OCI-LY1 (cell line): ENCODE results near the gene SLC22A23.

Source experiments
- H2AFZ ChIP-seq: fragments of 200-600 bp; sonication (generic), shearing (Covaris generic); 2 replicates; pipeline ENCODE4 v1.6.0; 2014; ENCODE audit warnings: antibody characterized with exemption, mild to moderate bottlenecking, low read length
- H3F3A ChIP-seq: fragments of 200-600 bp; sonication (generic), shearing (Covaris generic); 2 replicates; pipeline ENCODE4 v1.6.0; 2014; ENCODE audit warnings: mild to moderate bottlenecking, antibody characterized with exemption, low read length, moderate library complexity; ENCODE audit not compliant: insufficient read depth
- H3K27ac ChIP-seq: fragments of 200-600 bp; sonication (generic); 2 replicates; pipeline ENCODE4 v1.5.1; 2014; ENCODE audit warnings: low read length, mixed run types, mild to moderate bottlenecking, low read depth; ENCODE audit not compliant: poor library complexity, severe bottlenecking
- H3K27me3 ChIP-seq: fragments of 200-600 bp; sonication (generic); 2 replicates; pipeline ENCODE4 v1.6.0; 2014; ENCODE audit warnings: antibody characterized with exemption, mild to moderate bottlenecking, low read length, moderate library complexity; ENCODE audit not compliant: insufficient read depth
- H3K36me3 ChIP-seq: fragments of 200-600 bp; sonication (generic); 2 replicates; pipeline ENCODE4 v1.6.1; 2014; ENCODE audit warnings: mild to moderate bottlenecking, antibody characterized with exemption, low read length, moderate library complexity, mixed read lengths; ENCODE audit not compliant: insufficient read depth
- H3K4me1 ChIP-seq: fragments of 200-600 bp; sonication (generic); 2 replicates; pipeline ENCODE4 v1.5.1; 2014; ENCODE audit warnings: mild to moderate bottlenecking, low read length, moderate library complexity; ENCODE audit not compliant: insufficient read depth, severe bottlenecking
- H3K4me2 ChIP-seq: fragments of 200-600 bp; sonication (generic), shearing (Covaris generic); 2 replicates; pipeline ENCODE4 v1.6.1; 2014; ENCODE audit warnings: low read length
- H3K4me3 ChIP-seq: fragments of 200-600 bp; sonication (generic); 2 replicates; pipeline ENCODE4 v1.5.1; 2014; ENCODE audit warnings: low read length, low read depth, mild to moderate bottlenecking, mixed read lengths; ENCODE audit not compliant: poor library complexity, severe bottlenecking
- H3K79me2 ChIP-seq: fragments of 200-600 bp; shearing (Covaris generic); 2 replicates; pipeline ENCODE4 v1.6.1; 2016; ENCODE audit warnings: mixed run types, low read length, mixed read lengths; ENCODE audit not compliant: insufficient read depth
- H3K9ac ChIP-seq: fragments of 200-600 bp; sonication (generic), shearing (Covaris generic); 2 replicates; pipeline ENCODE4 v1.6.1; 2014; ENCODE audit warnings: mild to moderate bottlenecking, low read length, mixed read lengths
- H3K9me2 ChIP-seq: fragments of 200-600 bp; sonication (generic), shearing (Covaris generic); 2 replicates; pipeline ENCODE4 v1.6.1; 2014; ENCODE audit warnings: low read depth, mild to moderate bottlenecking, low read length, mixed read lengths
- H3K9me3 ChIP-seq: fragments of 200-600 bp; shearing (Covaris generic); 2 replicates; pipeline ENCODE4 v1.6.1; 2014; ENCODE audit warnings: low read length, mixed read lengths
- H4K20me1 ChIP-seq: fragments of 200-600 bp; sonication (generic), shearing (Covaris generic); 2 replicates; pipeline ENCODE4 v1.6.0; 2016; ENCODE audit warnings: mild to moderate bottlenecking, low read length; ENCODE audit not compliant: insufficient read depth
- CTCF ChIP-seq: fragments of 200-600 bp; sonication (generic), shearing (Covaris generic); IDR thresholded peaks from 2 replicates; pipeline ENCODE4 v1.5.1; 2017; ENCODE audit warnings: mild to moderate bottlenecking, antibody characterized with exemption, low read length, moderate library complexity, mixed read lengths
- EZH2 ChIP-seq: fragments of 200-600 bp; sonication (generic), shearing (Covaris generic); IDR thresholded peaks from 2 replicates; pipeline ENCODE4 v1.8.0; 2017; ENCODE audit warnings: borderline replicate concordance, mixed run types, mild to moderate bottlenecking, antibody characterized with exemption, low read length, moderate library complexity, mixed read lengths

SLC22A23 gene

DNA sequence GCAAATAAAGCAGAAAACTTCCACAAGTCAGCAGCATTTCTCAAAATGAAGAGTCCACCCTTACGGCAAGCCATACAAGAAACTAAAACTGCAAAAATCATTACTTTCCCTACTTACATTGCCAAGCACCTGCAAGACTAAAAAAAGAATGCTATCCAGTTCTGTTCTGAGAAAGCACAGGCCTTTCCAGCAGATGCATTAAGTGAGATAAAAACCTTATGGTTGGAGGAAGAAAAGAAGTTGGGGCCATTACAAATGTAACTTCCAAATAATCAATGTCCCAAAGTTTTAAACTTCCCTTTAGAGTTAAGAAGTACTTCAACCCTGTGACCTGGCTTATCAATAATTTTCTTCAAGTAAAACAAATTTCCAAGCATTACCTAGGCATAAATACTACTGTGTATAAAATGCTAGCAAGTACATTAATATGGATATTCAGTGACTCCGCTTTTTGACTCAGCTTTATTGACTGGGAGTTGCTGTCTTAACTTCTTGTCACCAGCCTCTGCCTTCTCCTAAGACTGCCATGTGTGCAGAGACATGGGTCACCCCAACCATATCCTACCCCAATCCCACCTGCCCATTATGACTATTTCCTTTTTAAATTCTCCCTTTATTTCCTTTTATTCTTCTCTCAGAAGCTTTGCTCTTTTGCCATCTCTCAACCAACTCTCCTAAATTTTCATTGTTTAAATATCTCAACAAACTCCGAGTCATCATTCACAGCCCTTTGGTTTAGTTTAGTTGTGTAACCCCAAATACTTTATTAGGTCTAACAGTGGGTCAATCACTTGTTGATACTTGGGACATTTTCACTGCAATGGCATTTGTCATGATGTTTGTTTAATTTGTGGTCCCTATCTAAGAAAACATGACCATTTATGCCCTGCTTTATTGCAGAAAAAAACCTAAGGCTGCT, 49.7 kb downstream of the SLC22A23 start:
- TF ChIP-seq CTCF = no peak
- TF ChIP-seq EZH2 = no peak
- H4K20me1 ChIP-seq = no peaks in the 10 kb centered on the region
- no peak overlapping the region for H2AFZ ChIP-seq
- H3K4me3 ChIP-seq = no peak overlapping the region
- H3K9me2 ChIP-seq = no peaks in the 10 kb centered on the region
- no peaks in the 10 kb centered on the region for H3K36me3 ChIP-seq
- H3F3A ChIP-seq = no peaks in the 10 kb centered on the region
- H3K4me2 ChIP-seq = no peak overlapping the region
- H3K27ac ChIP-seq = no peak overlapping the region
- H3K79me2 ChIP-seq = no peaks in the 10 kb centered on the region
- H3K9ac ChIP-seq = no peak overlapping the region
- H3K9me3 ChIP-seq = no peaks in the 10 kb centered on the region
- H3K27me3 ChIP-seq = peaks cover 3% of the 10 kb centered on the region; the same call in 1 of the 2 replicates
- H3K4me1 ChIP-seq = no peaks in the 10 kb centered on the region

DNA sequence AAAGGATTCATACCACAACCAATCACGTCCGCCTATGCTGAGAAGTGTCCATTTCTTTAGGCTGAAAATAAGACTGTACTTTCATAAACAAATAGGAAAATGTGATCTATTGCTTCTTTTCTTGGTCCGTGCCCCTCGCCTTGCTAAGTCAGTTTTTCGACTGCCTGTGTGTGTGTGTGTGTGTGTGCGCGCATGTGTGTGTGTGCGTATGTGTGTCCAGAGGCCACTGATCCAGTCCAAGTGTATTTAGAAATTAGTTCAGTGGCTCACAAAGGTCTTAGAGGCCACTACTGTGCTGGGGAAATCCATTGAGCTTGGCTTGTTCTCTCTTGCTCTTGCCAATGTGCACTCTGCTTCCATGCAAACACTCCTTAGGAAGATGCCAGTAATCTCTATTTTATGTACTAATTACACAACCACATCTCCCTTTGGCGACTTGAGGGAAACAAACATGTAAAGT, 50.5 kb downstream of the SLC22A23 start:
- Histone ChIP-seq H3K4me3 (no peak overlapping the region), H2AFZ (no peak overlapping the region), H4K20me1 (no peaks in the 10 kb centered on the region), H3K9ac (no peak overlapping the region), H3K9me2 (no peaks in the 10 kb centered on the region), H3K27me3 (peaks cover 3% of the 10 kb centered on the region; the same call in 1 of the 2 replicates), H3K27ac (no peak overlapping the region), H3K79me2 (no peaks in the 10 kb centered on the region), H3K4me2 (no peak overlapping the region), H3K4me1 (no peaks in the 10 kb centered on the region), H3K9me3 (no peaks in the 10 kb centered on the region), H3K36me3 (no peaks in the 10 kb centered on the region), H3F3A (no peaks in the 10 kb centered on the region)
- TF ChIP-seq CTCF (no peak), EZH2 (no peak)

DNA sequence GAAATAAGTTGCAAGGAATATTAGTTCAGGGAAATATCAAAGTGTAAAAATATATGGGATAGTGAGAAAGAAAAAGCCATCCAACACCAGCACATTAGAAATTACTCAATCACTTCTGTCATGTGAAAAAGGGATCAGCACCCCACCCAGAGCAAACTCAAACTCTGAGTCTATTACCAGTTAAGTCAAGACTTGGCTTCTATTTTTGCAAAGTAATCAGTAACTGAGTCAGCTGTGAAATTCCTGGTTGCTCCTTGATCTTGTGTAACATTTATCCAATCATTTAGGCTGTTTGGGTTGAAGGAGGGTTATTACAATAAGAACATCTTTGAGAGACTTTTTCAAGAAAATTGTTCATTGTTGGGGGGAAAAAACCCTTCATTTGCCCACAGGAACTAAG, 51.2 kb downstream of the SLC22A23 start:
- no peak for TF ChIP-seq CTCF
- no peak for TF ChIP-seq EZH2
- Histone ChIP-seq H2AFZ (no peak overlapping the region), H3K79me2 (no peaks in the 10 kb centered on the region), H3K9ac (no peak overlapping the region), H3K4me3 (no peak overlapping the region), H3K27ac (no peak overlapping the region), H3K27me3 (peaks cover 3% of the 10 kb centered on the region; the same call in 1 of the 2 replicates), H3K36me3 (no peaks in the 10 kb centered on the region), H3K9me2 (no peaks in the 10 kb centered on the region), H4K20me1 (no peaks in the 10 kb centered on the region), H3K4me1 (no peaks in the 10 kb centered on the region), H3F3A (no peaks in the 10 kb centered on the region), H3K4me2 (no peak overlapping the region), H3K9me3 (no peaks in the 10 kb centered on the region)
